NCI-H748 (cell line): ENCODE results near the gene CELA1.

Source experiments
- DNase-seq: peaks from one replicate; lab custom pipeline; 2025; ENCODE audit not compliant: unreplicated experiment; lab: John Stamatoyannopoulos, UW

CELA1 gene

GRCh38 chr12:51346581-51346980, at the start of gene CELA1:
Gene CELA1 (minus strand): TSS chr12:51346679. CDS start chr12:51346638, 41 bp downstream.
- no peak for DNase-seq

GRCh38 chr12:51395283-51396230, 49.1 kb upstream of the CELA1 start:
- no peak for DNase-seq

GRCh38 chr12:51393676-51394545, 47.4 kb upstream of the CELA1 start:
- no peak for DNase-seq

- DNase-seq = no peak
Measured at GRCh38 chr12:51392556-51393237, 46.2 kb upstream of the CELA1 start.

- DNase-seq = peak; percentile 74
Measured at GRCh38 chr12:51391283-51392123, 45.0 kb upstream of the CELA1 start, which contains the start of gene GALNT6. Gene GALNT6 (minus strand): TSS chr12:51391406. CDS start chr12:51379781, 11,625 bp downstream.

GRCh38 chr12:51390891-51391282, 44.4 kb upstream of the CELA1 start:
- peak; percentile 40 for DNase-seq

- DNase-seq = no peak
Measured at GRCh38 chr12:51390457-51390856, 44.0 kb upstream of the CELA1 start.

GRCh38 chr12:51389302-51389999, 43.0 kb upstream of the CELA1 start:
- DNase-seq = peak; percentile 11

GRCh38 chr12:51388846-51389245, 42.4 kb upstream of the CELA1 start:
- no peak for DNase-seq

- no peak for DNase-seq
Measured at GRCh38 chr12:51388069-51388799, 41.8 kb upstream of the CELA1 start.

GRCh38 chr12:51386351-51386750, 39.9 kb upstream of the CELA1 start:
- DNase-seq = no peak

- no peak for DNase-seq
Measured at GRCh38 chr12:51383269-51383905, 36.9 kb upstream of the CELA1 start.

- no peak for DNase-seq
Measured at GRCh38 chr12:51382173-51382572, 35.7 kb upstream of the CELA1 start.

GRCh38 chr12:51381226-51382079, 35.0 kb upstream of the CELA1 start:
- peak; percentile 71 for DNase-seq

- no peak for DNase-seq
Measured at GRCh38 chr12:51379571-51379970, 33.1 kb upstream of the CELA1 start.

GRCh38 chr12:51378749-51379148, 32.3 kb upstream of the CELA1 start:
- DNase-seq = no peak
